HG02852 (cell line): ENCODE data around the gene CDK16.
A peak's percentile ranks its signal among the peaks of the same experiment; 100 is the strongest.

Experiments
- ATAC-seq: cut with Tn5 transposase; IDR thresholded peaks from one replicate; pipeline ENCODE4 v1.9.1; 2021; ENCODE audit warnings: mild to moderate bottlenecking, moderate library complexity; ENCODE audit not compliant: unreplicated experiment

CDK16 gene

DNA sequence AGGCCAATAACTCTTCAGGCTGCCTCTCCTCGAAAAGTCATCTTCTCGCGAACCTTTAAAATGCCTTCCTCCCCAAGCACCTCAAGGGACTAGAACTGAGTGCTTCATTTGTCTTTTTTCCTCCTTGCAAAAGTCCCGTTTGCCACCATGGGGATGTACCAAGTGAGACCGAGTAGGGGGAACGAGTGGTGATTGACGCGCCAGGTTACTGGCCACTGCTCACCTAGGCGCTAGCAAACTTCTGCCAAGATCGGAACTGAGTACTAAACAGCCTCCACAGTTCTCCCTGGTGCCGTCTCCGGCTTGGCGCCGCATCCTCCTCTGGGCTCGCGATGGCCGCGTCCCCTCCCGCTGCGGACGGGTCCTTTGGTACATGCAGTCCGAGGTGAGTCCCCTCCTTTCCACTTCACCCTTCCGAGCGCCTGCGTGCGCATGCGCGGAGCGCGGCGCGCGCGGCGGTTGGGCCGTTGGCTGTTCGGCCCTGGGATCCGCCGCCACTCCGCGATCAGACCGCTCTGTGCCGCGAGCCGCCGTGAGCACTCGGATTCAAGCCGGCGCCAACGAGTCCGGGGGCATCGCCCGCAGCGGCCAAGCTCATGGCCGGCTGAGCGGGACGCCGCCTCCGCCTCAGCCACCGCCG is at the start of gene CDK16:
Gene CDK16 (plus strand): TSS at position 402 of the 640 bp plus-strand sequence. CDS start 4,877 bp downstream, outside the sequence.
- peak; percentile 44 for ATAC-seq

GRCh38 chrX:47169273-47169672 is 49.2 kb upstream of the CDK16 start:
- no peak for ATAC-seq

GRCh38 chrX:47169726-47170515 is 48.6 kb upstream of the CDK16 start:
- ATAC-seq = no peak

DNA sequence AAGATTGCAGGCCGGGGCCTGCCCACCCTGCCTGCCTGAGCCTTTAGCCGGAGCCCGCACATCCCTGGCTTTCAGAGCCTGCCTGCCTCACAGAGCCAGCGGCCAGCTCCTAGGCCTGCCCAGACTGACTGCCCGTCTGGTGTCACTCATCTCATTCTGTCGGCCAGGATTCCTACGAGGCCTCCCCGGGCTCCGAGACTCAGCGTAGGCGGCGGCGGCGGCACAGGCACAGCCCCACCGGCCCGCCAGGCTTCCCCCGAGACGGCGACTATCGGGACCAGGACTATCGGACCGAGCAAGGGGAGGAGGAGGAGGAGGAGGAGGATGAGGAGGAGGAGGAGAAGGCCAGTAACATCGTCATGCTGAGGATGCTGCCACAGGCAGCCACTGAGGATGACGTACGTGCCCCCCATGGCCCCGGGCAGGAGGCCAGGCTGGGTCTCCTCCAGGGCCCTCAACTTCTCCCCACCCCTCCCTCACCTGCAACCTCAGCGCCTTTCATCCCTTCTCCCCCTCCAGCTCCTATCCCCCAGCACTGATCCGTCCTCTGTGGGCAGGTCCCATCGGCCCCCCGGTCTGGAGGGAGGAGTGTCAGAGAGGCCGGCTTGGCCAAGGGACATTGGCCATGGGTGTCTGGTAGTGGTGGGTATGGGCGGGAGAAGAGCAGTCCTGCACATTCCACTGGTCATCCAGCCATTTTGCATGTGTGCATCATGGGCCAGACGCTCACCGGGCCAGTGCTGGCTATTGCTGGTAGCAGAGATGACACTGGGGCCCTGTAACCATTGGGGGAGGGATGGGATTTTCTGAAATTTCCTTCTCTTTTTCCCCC is 47.4 kb upstream of the CDK16 start:
- ATAC-seq = no peak

DNA sequence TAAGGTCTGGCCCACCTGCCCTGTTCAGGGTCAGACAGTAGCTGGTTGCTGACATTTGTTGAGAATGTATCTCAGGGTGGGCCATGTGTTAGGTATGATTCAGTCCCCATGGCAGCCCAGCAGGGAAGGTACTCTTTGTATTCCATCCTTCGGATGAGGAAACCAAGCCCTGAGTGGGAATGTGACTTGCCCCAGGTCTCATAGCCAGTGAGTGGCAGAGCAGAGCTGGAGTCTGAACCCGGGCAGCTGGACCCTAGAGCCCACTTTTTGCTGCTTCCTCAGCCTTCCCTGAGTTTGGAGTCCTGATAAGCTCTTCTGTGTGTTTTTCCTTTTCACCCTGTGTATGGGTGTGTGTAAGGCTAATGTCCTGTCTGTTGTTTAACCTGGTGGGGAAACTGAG is 46.5 kb upstream of the CDK16 start:
- no peak for ATAC-seq

GRCh38 chrX:47172549-47172948 is 45.9 kb upstream of the CDK16 start:
- ATAC-seq = no peak

- ATAC-seq = no peak
Observed at GRCh38 chrX:47172971-47173792, 45.3 kb upstream of the CDK16 start.

DNA sequence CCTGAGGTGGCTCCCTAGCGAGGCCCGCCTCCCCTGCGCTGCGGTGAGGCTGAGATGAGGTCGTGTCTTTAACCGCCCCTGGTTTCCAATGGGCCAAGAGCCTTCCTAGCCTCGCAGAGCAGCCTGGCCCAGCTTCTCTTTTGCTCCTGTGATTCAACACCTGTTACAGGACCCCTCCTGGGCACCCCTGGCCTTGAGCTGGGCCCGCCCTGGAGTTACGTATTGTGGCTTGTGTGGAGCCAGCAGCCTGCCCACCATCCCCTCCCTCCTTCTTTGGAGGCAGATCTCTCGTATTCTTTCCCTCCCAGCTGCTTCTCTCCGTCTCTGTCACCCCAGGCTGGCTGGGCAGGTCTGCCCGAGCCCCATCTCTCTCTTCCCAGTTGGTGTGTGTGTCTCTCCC is 44.1 kb upstream of the CDK16 start:
- ATAC-seq = no peak

DNA sequence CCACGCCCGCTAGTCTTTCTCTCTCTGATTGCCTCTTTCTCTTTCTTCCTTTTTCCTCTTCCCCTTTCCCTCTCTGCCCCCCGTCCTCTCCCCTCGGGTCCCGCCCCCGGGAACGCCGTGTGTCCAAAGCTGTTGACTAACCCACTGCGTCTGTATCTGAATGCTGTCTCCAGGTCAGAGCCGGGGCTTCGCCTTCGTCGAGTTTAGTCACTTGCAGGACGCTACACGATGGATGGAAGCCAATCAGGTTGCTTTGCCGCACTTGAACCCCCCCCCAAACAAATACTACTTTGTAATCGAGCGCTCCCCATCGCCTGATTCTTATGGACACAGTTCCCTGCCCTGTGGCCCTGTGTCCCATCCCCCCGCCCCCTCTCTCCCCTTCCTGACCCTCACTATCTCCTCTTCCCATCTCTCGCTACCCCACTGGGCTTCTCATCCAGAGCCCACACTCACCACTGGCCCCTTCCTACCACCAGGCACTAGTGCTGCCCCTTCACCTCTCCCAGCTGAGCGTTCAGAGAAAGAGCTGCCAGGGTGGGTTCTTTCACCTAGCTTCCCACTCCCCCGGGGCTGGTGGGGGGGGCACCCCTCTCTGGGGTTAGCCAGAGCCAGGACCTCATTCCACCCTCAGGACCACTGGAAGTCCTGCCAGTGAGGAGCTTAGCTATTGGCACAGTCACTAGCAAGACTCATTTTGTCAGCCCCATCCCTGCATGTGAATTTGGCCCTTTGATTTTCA is 43.5 kb upstream of the CDK16 start:
- no peak for ATAC-seq

- ATAC-seq = no peak
Observed at GRCh38 chrX:47175588-47175980, 42.9 kb upstream of the CDK16 start.

DNA sequence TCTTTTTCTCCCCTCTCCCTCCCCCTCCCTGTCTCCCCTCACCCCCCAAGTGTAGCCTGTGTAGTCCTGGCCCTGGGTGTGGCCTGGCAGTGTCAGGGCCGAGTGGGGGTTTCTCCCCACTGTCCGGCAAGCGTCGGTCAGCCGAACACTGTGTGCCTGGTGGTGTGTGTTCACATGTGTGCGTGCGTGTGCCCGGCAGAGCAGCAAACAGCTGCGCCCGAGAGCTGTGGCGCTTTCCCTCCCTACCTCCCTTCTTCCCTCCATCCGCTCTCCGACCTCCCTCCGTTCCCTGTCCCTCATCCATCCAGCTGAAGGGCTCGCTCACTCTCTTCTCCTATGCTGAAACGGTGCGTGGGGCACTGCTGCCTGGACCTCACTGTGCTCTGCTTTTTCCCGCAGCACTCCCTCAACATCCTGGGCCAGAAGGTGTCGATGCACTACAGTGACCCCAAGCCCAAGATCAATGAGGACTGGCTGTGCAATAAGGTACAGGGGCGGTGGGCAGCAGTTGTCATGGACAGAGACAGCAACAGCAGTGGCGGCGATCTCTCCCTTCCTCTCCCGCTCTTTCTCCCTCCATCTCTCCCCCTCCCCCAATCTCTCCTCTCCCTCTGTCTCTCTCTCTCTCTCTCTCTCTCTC is 42.3 kb upstream of the CDK16 start:
- no peak for ATAC-seq

GRCh38 chrX:47177079-47177478 is 41.4 kb upstream of the CDK16 start:
- ATAC-seq = no peak

- no peak for ATAC-seq
Observed at GRCh38 chrX:47178337-47178736, 40.1 kb upstream of the CDK16 start.

GRCh38 chrX:47179221-47179927 is 39.1 kb upstream of the CDK16 start:
- no peak for ATAC-seq

GRCh38 chrX:47179928-47180255 is 38.6 kb upstream of the CDK16 start:
- no peak for ATAC-seq

GRCh38 chrX:47180346-47180745 is 38.1 kb upstream of the CDK16 start:
- no peak for ATAC-seq

- no peak for ATAC-seq
Observed at GRCh38 chrX:47181301-47181700, 37.2 kb upstream of the CDK16 start.

GRCh38 chrX:47182106-47182700 is 36.3 kb upstream of the CDK16 start:
- no peak for ATAC-seq

DNA sequence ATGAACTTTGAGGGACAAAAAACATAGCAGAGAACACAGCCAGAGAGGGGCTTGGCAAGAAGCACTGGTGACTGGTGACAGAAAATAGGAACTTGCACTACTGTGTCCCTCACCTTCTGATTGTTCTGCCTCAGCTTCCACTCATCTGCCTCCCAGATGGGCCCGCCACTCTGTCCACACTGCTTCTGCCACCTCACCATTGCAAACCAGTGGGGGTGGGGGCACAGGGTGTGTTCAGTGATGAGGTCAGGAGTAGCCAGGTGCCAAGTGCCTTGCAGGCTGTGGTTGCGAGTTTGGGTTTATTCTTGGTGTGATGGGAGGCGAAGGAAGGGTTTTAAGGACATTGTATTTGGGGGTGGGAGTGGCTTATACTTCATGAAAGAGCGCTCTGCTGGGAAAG is 34.0 kb upstream of the CDK16 start:
- no peak for ATAC-seq
